ENCODE measurements around the gene ZKSCAN1. TPM values are rescaled to one million over a fixed set of nuclear protein-coding genes. Genes with fewer than 3 reads are reported as not detected.

Gene ZKSCAN1
- total RNA-seq, 2 donors from 2014 or later, result 36.7 to 47.0 TPM

- intact Hi-C loops (cut with DNase I), result no loop called here
- no peak for DNase-seq
- ATAC-seq, result peak; percentile 67 to 72
Observed at GRCh38 chr7:100065452-100066186, 50.2 kb downstream of the ZKSCAN1 start.

- no peak for ATAC-seq
Observed at GRCh38 chr7:100066953-100067352, 51.6 kb downstream of the ZKSCAN1 start.

GRCh38 chr7:100069991-100070390 is 54.6 kb downstream of the ZKSCAN1 start:
- no peak for DNase-seq
- intact Hi-C loops (cut with DNase I), result no loop called here
- no peak for ATAC-seq

More at GRCh38 chr7:100066953-100067352, 51.6 kb downstream of the ZKSCAN1 start:
- intact Hi-C loops (cut with DNase I), result no loop called here
- DNase-seq, result no peak

GRCh38 chr7:100071018-100071723 is 55.8 kb downstream of the ZKSCAN1 start:
- intact Hi-C loops (cut with DNase I), result no loop called here
- DNase-seq (no peak), ATAC-seq (no peak)

GRCh38 chr7:100072462-100072861 is 57.1 kb downstream of the ZKSCAN1 start:
- ATAC-seq, result no peak
- DNase-seq, result no peak
- intact Hi-C loops (cut with DNase I), result no loop called here

GRCh38 chr7:100074841-100075240 is 59.4 kb downstream of the ZKSCAN1 start:
- intact Hi-C loops (cut with DNase I), result no loop called here
- no peak for ATAC-seq

GRCh38 chr7:100075418-100075817 is 60.0 kb downstream of the ZKSCAN1 start:
- intact Hi-C loops (cut with DNase I), result no loop called here
- DNase-seq (no peak), ATAC-seq (no peak)

More at GRCh38 chr7:100074841-100075240, 59.4 kb downstream of the ZKSCAN1 start:
- no peak for DNase-seq

- intact Hi-C loops (cut with DNase I), result no loop called here
- no peak for DNase-seq
- no peak for ATAC-seq
Observed at GRCh38 chr7:100077205-100077604, 61.8 kb downstream of the ZKSCAN1 start.

- DNase-seq (no peak), ATAC-seq (no peak)
- intact Hi-C loops (cut with DNase I), result no loop called here
Observed at GRCh38 chr7:100079024-100079560, 63.7 kb downstream of the ZKSCAN1 start.

- no peak for ATAC-seq
- no peak for DNase-seq
- intact Hi-C loops (cut with DNase I), result loop anchor here in 1 of 2 donors (5.0 kb wide), 2 partner anchors 64 to 89 kb away; partner anchors contain the start of gene ZKSCAN1
Observed at GRCh38 chr7:100080907-100081534, 65.6 kb downstream of the ZKSCAN1 start.

- intact Hi-C loops (cut with DNase I), result loop anchor here in 1 of 2 donors (5.0 kb wide), 2 partner anchors 64 to 89 kb away; partner anchors contain the start of gene ZKSCAN1
- ATAC-seq (peak; percentile 96 to 98), DNase-seq (peak; percentile 98)
Observed at GRCh38 chr7:100081535-100082102, 66.2 kb downstream of the ZKSCAN1 start, which contains the start of gene ZNF3. Gene ZNF3, minus strand, starts transcription at chr7:100081723. Its CDS starts 4,366 bp downstream, at chr7:100077357.

- DNase-seq (no peak), ATAC-seq (no peak)
- intact Hi-C loops (cut with DNase I), result loop anchor here in 1 of 2 donors (5.0 kb wide), 2 partner anchors 66 to 91 kb away; partner anchors contain the start of gene ZKSCAN1
Observed at GRCh38 chr7:100082978-100083377, 67.6 kb downstream of the ZKSCAN1 start.

GRCh38 chr7:100085515-100085914 is 70.1 kb downstream of the ZKSCAN1 start:
- ATAC-seq, result no peak
- no peak for DNase-seq
- intact Hi-C loops (cut with DNase I), result no loop called here

- intact Hi-C loops (cut with DNase I), result no loop called here
- DNase-seq, result no peak
- no peak for ATAC-seq
Observed at GRCh38 chr7:100087055-100087750, 71.8 kb downstream of the ZKSCAN1 start.

- DNase-seq, result no peak
- intact Hi-C loops (cut with DNase I), result no loop called here
- peak in 1 of 2 donors; percentile 3 for ATAC-seq
Observed at GRCh38 chr7:100088095-100088620, 72.8 kb downstream of the ZKSCAN1 start.

GRCh38 chr7:100088621-100089457 is 73.4 kb downstream of the ZKSCAN1 start, which contains the start of gene COPS6:
Gene COPS6, plus strand, starts transcription at chr7:100088969. Its CDS starts 22 bp downstream, at chr7:100088991.
- intact Hi-C loops (cut with DNase I), result no loop called here
- peak; percentile 89 for DNase-seq
- peak; percentile 89 to 92 for ATAC-seq

- intact Hi-C loops (cut with DNase I), result no loop called here
- no peak for ATAC-seq
- DNase-seq, result no peak
Observed at GRCh38 chr7:100089458-100090196, 74.2 kb downstream of the ZKSCAN1 start.

Data from left cardiac atrium (tissue), 4 donors.